ENCODE results near the gene SYT7.

GRCh38 chr11:61586792-61587430 is 6.0 kb upstream of the SYT7 start:
- TF ChIP-seq CTCF (IDR thresholded peaks at IDR 0.05; ENCODE audit: low read length) (no peak), EZH2 (optimal IDR thresholded peaks at IDR 0.05; ENCODE audit: low read depth, low read length) (no peak), EZH2phosphoT487 (IDR thresholded peaks at IDR 0.05; ENCODE audit: low read length) (no peak)

Measured in MM.1S (cell line).